Tibial nerve (tissue), 3 donors: ENCODE data around the gene SDHAF4.

ENCODE experiments used
- POLR2A ChIP-seq, 2 donors: fragments of 450-650 bp; IDR thresholded peaks; one replicate each; pipeline ENCODE4 v1.6.1; 2017; ENCODE audit warnings: antibody characterized with exemption in 2 of 2, mild to moderate bottlenecking in 2 of 2, moderate library complexity in 2 of 2
- TF ChIP-seq, protein P1 (sequence below), 5 experiments: fragments of 200-600 bp in 3 of 5; fragments of 450-650 bp in 2 of 5; sonication (generic) in 3 of 5; IDR thresholded peaks; one replicate each; pipeline ENCODE4 v1.5.1; 2016 to 2019; ENCODE audit warnings: antibody characterized with exemption in 5 of 5, mild to moderate bottlenecking in 3 of 5, moderate library complexity in 2 of 5

- no peak for TF ChIP-seq POLR2A (IDR thresholded peaks at IDR 0.05)
- TF ChIP-seq, protein P1, sequence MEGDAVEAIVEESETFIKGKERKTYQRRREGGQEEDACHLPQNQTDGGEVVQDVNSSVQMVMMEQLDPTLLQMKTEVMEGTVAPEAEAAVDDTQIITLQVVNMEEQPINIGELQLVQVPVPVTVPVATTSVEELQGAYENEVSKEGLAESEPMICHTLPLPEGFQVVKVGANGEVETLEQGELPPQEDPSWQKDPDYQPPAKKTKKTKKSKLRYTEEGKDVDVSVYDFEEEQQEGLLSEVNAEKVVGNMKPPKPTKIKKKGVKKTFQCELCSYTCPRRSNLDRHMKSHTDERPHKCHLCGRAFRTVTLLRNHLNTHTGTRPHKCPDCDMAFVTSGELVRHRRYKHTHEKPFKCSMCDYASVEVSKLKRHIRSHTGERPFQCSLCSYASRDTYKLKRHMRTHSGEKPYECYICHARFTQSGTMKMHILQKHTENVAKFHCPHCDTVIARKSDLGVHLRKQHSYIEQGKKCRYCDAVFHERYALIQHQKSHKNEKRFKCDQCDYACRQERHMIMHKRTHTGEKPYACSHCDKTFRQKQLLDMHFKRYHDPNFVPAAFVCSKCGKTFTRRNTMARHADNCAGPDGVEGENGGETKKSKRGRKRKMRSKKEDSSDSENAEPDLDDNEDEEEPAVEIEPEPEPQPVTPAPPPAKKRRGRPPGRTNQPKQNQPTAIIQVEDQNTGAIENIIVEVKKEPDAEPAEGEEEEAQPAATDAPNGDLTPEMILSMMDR (IDR thresholded peaks at IDR 0.05), result no peak
Observed at GRCh38 chr6:70625436-70625835, 58.7 kb downstream of the SDHAF4 start.
